NOMO-1 treated with DMSO at 0.1 percent for 48 hours (cell line): ENCODE data around the gene DCTN2.

Source experiments
- DNase-seq: peaks from one replicate; lab custom pipeline; 2025; ENCODE audit not compliant: unreplicated experiment; lab: John Stamatoyannopoulos, UW

The DCTN2 gene

DNA sequence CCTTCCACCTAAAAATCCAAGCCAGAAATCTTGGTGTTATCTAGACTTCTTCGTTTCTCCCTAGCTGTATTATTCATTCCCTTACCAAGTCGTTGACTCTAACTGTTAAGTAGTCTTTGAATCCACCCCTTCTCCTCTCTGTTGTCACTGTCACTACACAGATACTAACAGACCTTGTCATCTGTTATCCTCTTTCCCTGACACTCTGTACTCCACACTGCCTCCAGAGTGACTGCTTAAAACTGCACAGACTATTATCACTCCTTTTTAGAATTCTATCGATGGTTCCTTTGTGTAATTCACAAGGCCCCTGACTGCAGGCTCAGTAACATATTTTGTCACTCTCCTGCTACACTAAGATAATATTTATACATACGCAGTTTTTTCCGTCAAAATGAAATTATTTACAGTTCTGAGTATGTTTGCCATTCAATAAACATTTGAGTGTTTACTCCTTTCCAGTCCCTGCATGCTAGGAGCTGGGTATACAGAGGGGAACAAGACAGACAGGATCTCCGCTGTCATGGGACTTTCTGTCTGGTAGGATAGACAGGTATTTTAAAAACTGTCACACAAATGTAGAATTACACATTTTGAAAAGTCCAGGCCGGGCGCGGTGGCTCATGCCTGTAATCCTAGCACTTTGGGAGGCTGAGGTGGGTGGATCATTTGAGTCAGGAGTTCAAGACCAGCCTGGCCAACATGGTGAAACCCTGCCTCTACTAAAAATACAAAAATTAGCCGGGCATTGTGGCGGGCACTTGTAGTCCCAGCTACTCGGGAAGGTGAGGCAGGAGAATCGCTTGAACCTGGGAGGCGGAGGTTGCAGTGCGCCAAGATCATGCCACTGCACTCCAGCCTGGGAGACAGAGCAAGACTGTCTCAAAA lies 55.4 kb downstream of the DCTN2 start:
- DNase-seq: peak; percentile 3

DNA sequence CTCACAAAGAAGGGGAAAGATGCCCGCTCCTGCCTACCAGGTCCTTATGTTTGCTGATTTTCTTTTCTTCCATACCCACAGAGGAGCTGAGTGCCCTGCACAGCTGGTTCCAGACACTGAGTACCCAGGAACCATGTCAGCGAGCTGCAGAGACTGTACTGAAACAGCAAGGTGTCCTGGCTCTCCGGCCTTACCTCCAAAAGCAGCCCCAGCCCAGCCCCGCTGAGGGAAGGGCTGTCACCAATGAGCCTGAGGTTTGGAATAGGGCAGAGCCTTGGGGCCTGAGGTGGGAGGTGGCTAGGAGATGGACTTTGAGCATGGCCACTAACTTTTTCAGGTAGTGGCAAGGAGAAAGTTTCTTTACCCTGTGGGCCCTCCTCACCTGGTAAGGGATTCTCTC lies 56.9 kb downstream of the DCTN2 start:
- DNase-seq: no peak

DNA sequence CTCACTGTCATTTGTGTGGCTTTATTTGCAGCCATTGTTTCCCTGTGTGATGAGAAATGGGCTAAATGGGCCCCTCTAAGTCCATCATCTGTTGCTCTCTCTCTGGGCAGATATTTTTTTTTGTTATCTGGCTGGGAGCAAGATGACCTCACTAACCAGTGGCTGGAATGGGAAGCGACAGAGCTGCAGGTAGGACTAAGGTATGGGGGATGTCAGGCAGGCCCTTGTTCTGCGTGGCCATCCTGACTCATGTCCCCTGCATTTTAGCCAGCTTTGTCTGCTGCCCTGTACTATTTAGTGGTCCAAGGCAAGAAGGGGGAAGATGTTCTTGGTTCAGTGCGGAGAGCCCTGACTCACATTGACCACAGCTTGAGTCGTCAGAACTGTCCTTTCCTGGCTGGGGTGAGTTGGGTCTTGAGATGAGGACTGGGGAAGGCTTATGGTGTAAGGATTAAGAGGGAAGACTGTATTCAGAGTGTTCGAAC lies 57.8 kb downstream of the DCTN2 start:
- no peak for DNase-seq

DNA sequence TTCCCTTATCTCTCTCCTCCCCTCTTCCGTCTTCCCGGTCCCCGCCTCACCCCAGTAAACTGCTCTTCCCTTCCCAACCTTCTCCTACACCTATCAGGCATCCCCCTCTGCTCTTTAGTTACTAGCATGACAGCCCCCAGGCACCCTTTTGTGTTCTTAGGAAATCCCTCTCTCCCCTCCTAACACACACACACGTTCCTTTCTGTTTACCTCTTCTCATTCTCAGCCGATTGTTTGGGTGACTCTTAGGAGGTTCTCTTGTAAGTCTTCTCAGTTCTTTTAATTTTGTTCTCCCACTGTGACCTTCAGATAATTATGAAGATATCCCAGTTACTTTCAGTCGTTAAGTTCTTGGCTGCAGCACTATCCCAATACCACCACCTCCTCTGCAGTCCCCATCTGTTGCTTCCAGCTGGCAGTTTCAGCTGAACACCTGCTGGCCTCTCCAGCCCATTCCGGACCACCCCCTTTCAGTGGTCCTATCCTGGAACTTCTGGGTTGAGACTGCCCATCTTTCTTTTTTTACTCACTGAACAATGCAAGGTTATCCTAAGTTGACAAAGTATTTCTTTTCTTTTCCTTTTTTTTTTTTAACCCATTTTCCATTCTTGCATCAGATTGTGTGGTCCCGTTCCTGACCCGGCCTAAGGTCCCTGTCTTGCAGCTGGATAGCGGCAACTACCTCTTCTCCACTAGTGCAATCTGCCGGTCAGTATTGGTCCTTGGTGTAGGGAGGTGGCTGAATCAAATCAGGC lies 58.4 kb downstream of the DCTN2 start:
- DNase-seq: no peak

DNA sequence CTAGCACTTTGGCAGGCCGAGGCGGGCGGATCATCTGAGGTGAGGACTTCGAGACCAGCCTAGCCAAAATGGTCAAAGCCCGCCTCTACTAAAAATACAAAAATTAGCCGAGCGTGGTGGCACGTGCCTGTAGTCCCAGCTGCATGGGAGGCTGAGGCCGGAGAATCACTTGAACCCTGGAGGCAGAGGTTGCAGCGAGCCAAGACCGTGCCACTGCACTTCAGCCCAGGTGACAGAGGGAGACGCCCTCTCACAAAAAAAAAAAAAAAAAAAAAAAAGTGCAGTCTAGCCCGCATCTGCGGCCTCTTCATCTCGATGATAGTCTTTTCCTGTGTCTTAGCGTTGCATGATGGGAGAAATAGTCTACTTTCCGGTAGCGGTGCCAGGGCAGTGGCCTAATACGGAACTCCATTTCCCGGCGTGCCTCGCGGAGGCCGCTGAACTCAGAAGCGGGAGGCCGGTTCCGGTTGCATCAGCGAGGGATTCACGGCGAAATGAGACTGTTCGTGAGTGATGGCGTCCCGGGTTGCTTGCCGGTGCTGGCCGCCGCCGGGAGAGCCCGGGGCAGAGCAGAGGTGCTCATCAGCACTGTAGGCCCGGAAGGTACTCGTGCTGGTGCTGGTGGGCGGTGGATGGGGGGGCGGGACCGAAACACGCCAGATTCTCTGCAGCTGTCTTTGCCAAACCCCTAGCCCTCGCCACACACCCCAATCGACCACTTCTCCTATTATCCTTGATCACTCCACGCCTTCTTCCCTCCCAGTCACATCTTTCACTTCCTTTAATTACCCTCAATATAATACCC lies 59.2 kb downstream of the DCTN2 start, which contains the start of gene MARS1:
TSS of gene MARS1 (plus strand) at position 472 of the 805 bp plus-strand sequence. CDS start at position 495, 23 bp downstream.
- peak; percentile 98 for DNase-seq

DNA sequence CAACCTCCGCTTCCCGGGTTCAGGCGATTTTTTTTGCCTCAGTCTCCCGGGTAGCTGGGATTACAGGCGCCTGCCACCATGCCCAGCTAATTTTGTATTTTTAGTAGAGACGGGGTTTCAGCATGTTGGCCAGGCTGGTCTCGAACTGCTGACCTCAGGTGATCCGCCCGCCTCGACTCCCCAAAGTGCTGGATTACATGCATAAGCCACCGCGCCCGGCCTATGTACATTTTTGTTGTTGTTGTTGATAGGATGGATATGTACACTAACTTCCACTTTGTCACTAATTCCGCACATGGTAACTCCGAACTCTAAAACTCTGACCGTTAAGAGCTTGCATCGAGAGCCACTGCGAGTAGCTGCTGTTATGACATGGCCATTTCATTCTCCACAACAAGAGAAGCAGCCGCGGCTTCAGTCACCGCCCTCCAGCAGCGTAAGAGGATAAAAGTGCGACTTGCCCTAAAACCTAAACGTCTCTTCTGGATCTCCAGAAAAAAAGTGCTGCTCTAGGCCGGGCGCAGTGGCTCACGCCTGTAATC lies 59.9 kb downstream of the DCTN2 start:
- DNase-seq: no peak

DNA sequence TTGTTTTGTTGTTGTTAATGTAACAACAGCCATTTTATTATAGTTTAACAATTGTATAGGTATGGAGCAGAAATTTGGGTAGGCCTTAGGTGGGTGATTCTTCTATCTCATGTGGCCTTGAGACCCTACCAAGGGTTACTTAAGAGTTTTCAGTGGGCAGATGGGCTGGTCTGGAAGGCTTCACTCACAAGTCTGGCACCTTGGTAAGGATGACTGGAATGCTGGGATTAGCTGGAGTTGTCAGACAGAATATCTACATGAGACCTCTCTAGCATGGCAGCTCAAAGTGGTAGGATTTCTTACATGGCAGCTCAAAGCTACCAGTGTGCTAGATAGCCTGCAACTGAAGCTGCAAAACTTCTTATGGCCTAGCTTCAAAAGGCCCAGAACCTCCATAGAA lies 61.3 kb downstream of the DCTN2 start:
- DNase-seq: no peak

DNA sequence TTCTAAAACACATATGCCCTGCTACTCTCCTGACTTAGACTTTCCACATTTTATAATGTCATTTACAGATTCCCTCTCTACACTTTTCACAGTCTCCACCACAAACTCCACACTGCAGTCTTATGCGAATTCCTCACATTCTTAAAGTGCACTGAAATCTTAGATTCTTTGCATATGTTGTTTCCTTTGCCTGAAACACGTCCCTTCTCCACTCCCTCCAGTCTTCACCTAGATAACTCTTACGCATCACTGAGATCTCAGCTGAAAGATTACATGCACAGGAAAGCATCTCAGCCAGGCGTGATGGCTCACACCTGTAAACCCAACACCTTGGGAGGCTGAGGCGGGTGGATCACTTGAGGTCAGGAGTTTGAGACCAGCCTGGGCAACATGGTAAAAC lies 63.5 kb downstream of the DCTN2 start:
- DNase-seq: no peak

DNA sequence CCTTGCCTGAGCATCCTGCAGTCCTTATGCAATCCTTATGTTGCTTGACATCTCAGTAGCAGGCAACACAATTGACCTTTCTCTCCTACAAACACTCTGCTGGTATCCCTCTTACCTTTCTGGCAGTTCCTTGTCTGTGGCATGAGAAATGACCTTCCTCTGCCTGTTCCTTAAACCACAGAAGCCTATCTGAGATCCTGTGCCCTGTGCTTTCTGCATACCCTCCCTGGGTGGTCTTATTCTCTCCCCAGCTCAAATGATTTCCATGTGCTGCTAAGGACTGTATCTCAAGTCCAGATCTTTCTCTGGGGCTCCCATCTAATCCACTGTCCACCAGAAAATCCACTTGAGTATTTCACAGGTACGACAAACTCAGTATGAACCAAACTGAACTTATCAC lies 65.3 kb downstream of the DCTN2 start:
- no peak for DNase-seq
